OCI-LY3 (cell line): ENCODE results near the gene ABHD17A.

ENCODE experiments used
- CTCF ChIP-seq: fragments of 200-600, 300-600 bp; sonication (generic); IDR thresholded peaks from 2 replicates; pipeline ENCODE4 v1.5.1; 2014; ENCODE audit warnings: antibody characterized with exemption, low read length, low read depth
- EZH2phosphoT487 ChIP-seq: fragments of 200-600 bp; shearing (Covaris generic); IDR thresholded peaks from 2 replicates; pipeline ENCODE4 v1.6.1; 2018; ENCODE audit warnings: antibody characterized with exemption, mixed run types, low read depth

GRCh38 chr19:1844513-1845124, 40.7 kb downstream of the ABHD17A start:
- no peak for TF ChIP-seq CTCF
- TF ChIP-seq EZH2phosphoT487 = no peak
